GM21786 (cell line): Measurements from ENCODE around the gene TUBB.

Source experiments
- ATAC-seq: cut with Tn5 transposase; IDR thresholded peaks from one replicate; pipeline ENCODE4 v1.9.1; 2021; ENCODE audit not compliant: unreplicated experiment

The TUBB gene

GRCh38 chr6:30687659-30688431 lies 32.3 kb upstream of the TUBB start:
- no peak for ATAC-seq

GRCh38 chr6:30688569-30688968 lies 31.6 kb upstream of the TUBB start:
- no peak for ATAC-seq

- no peak for ATAC-seq
These were observed 30.9 kb upstream of the TUBB start for GRCh38 chr6:30689022-30689865.

- ATAC-seq = no peak
These were observed 30.2 kb upstream of the TUBB start for GRCh38 chr6:30689985-30690384.

- ATAC-seq = peak; percentile 32
These were observed 29.5 kb upstream of the TUBB start, which contains the start of gene NRM for GRCh38 chr6:30690403-30691207. TSS of gene NRM (minus strand) at chr6:30690984. CDS start at chr6:30690974, 10 bp downstream.

GRCh38 chr6:30691208-30691847 lies 28.8 kb upstream of the TUBB start:
- ATAC-seq = no peak

- ATAC-seq = no peak
These were observed 23.7 kb upstream of the TUBB start for GRCh38 chr6:30696432-30696831.

GRCh38 chr6:30700340-30700739 lies 19.8 kb upstream of the TUBB start:
- no peak for ATAC-seq

GRCh38 chr6:30703011-30703410 lies 17.1 kb upstream of the TUBB start:
- no peak for ATAC-seq

- no peak for ATAC-seq
These were observed 16.3 kb upstream of the TUBB start for GRCh38 chr6:30703821-30704220.

- no peak for ATAC-seq
These were observed 14.5 kb upstream of the TUBB start for GRCh38 chr6:30705620-30706019.

GRCh38 chr6:30707281-30707850 lies 12.8 kb upstream of the TUBB start:
- ATAC-seq = no peak

- no peak for ATAC-seq
These were observed 10.9 kb upstream of the TUBB start for GRCh38 chr6:30709101-30709868.

- peak; percentile 58 for ATAC-seq
These were observed 8.3 kb upstream of the TUBB start for GRCh38 chr6:30711758-30712380.

GRCh38 chr6:30712441-30712945 lies 7.7 kb upstream of the TUBB start:
- no peak for ATAC-seq

GRCh38 chr6:30714263-30714662 lies 5.9 kb upstream of the TUBB start:
- no peak for ATAC-seq

- ATAC-seq = no peak
These were observed 3.3 kb upstream of the TUBB start for GRCh38 chr6:30716879-30717128.

GRCh38 chr6:30717129-30717844 lies 2.9 kb upstream of the TUBB start, which contains the start of gene MDC1:
TSS of gene MDC1 (minus strand) at chr6:30717281. CDS start at chr6:30715175, 2,106 bp downstream.
- ATAC-seq = peak; percentile 75
